CD4-positive, alpha-beta memory T cell (primary cell): ENCODE data around the gene ZBTB46. TPM values are rescaled to one million over a fixed set of nuclear protein-coding genes. Genes with fewer than 3 reads are reported as not detected.

Experiments
- CTCF ChIA-PET: fragments of 350-600 bp; sonication (Branson Sonifier 250); formaldehyde crosslinking; loops from one replicate; lab custom pipeline; 2021; ENCODE audit warnings: inconsistent platforms; ENCODE audit not compliant: partially characterized antibody; lab: Charles Lee
- POLR2A ChIA-PET: fragments of 350-600 bp; sonication (Branson Sonifier 250); formaldehyde crosslinking; loops from one replicate; lab custom pipeline; 2021; ENCODE audit not compliant: partially characterized antibody; lab: Charles Lee
- DNase-seq, 5 donors: peaks; one replicate each; pipeline versions ENCODE4 v3.0.0 to v3.0.0-alpha.2; 2020 to 2022; ENCODE audit warnings: mixed read lengths in 1 of 5
- H3K27ac ChIP-seq: one replicate; pipeline ENCODE4 v1.7.0; 2013; ENCODE audit warnings: low read depth, low read length
- H3K27me3 ChIP-seq: 2 replicates; pipeline ENCODE4 v1.7.0; 2013; ENCODE audit warnings: mild to moderate bottlenecking, low read length, moderate library complexity; ENCODE audit not compliant: insufficient read depth
- H3K36me3 ChIP-seq: 2 replicates; pipeline ENCODE4 v1.7.0; 2013; ENCODE audit warnings: mild to moderate bottlenecking, low read length, moderate library complexity; ENCODE audit not compliant: insufficient read depth
- H3K4me1 ChIP-seq: 2 replicates; pipeline ENCODE4 v1.7.0; 2013; ENCODE audit warnings: mild to moderate bottlenecking, low read length, moderate library complexity; ENCODE audit not compliant: insufficient read depth
- H3K4me3 ChIP-seq, 2 donors: one replicate each; pipeline ENCODE4 v1.7.0; 2013; ENCODE audit warnings: low read length in 2 of 2, mild to moderate bottlenecking in 1 of 2
- H3K9me3 ChIP-seq, 2 donors: one replicate each; pipeline ENCODE4 v1.7.0; 2013; ENCODE audit warnings: low read length in 2 of 2, control low read depth in 1 of 2; ENCODE audit not compliant: control insufficient read depth in 1 of 2
- H3K27ac Mint-ChIP-seq, 7 donors: one replicate each; pipeline ENCODE4 v1.8.0; 2020 to 2021; ENCODE audit warnings: mixed read lengths in 7 of 7, mild to moderate bottlenecking in 6 of 7, inconsistent platforms in 3 of 7, moderate library complexity in 3 of 7
- H3K27me3 Mint-ChIP-seq, 2 donors: one replicate each; pipeline ENCODE4 v1.8.0; 2020 to 2021; ENCODE audit warnings: mixed read lengths in 2 of 2
- H3K36me3 Mint-ChIP-seq, 2 donors: one replicate each; pipeline ENCODE4 v1.8.0; 2020 to 2021; ENCODE audit warnings: mixed read lengths in 2 of 2, inconsistent platforms in 1 of 2, mild to moderate bottlenecking in 1 of 2
- H3K4me1 Mint-ChIP-seq, 4 donors: one replicate each; pipeline ENCODE4 v1.8.0; 2020 to 2021; ENCODE audit warnings: mixed read lengths in 4 of 4, mild to moderate bottlenecking in 1 of 4
- H3K4me3 Mint-ChIP-seq, 8 donors: one replicate each; pipeline ENCODE4 v1.8.0; 2020 to 2021; ENCODE audit warnings: mixed read lengths in 8 of 8, mild to moderate bottlenecking in 7 of 8, moderate library complexity in 6 of 8, inconsistent platforms in 3 of 8
- H3K9me3 Mint-ChIP-seq, 8 donors: one replicate each; pipeline ENCODE4 v1.8.0; 2020 to 2021; ENCODE audit warnings: mixed read lengths in 8 of 8, mild to moderate bottlenecking in 5 of 8, inconsistent platforms in 3 of 8, moderate library complexity in 1 of 8
- intact Hi-C: fragments of 100-400 bp; cut with micrococcal nuclease; formaldehyde crosslinking; loops from one replicate; pipeline ENCODE4 v1.15.1; 2023
- polyA plus RNA-seq, 2 donors: library from polyadenylated mRNA; unstranded; fragments of 300-500 nt; fragmentation: Illumina TruSeq; gene quantifications; one replicate each; pipeline ENCODE4 v1.2.3, GENCODE V29; 2021
- total RNA-seq, 2 experiments: library from RNA; stranded (reverse); gene quantifications; one replicate each; pipeline ENCODE4 v1.2.3, GENCODE V29; 2021

The ZBTB46 gene
- total and polyA plus RNA-seq, 4 experiments from 2014 or later: 0.09 to 0.87 (median 0.28) TPM; not detected in 1

GRCh38 chr20:63858393-63859165 lies 27.5 kb upstream of the ZBTB46 start:
- peaks cover 8 to 37% (median 24%) of the 10 kb centered on the region in 4 donors for H3K4me1 Mint-ChIP-seq
- Histone ChIP-seq H3K4me1 (peaks cover 34% of the 10 kb centered on the region), H3K9me3 (no peaks in the 10 kb centered on the region), H3K27ac (no peak overlapping the region), H3K4me3 (no peak overlapping the region), H3K27me3 (no peaks in the 10 kb centered on the region), H3K36me3 (no peaks in the 10 kb centered on the region)
- no peaks in the 10 kb centered on the region for H3K27me3 Mint-ChIP-seq
- DNase-seq: no peak
- peak overlapping the region in 6 of 8 donors; percentile 13 to 71 (median 50) for H3K4me3 Mint-ChIP-seq
- POLR2A ChIA-PET: interaction anchor here (1.0 kb wide), 1 partner anchor 120 kb away, joined by 3 read pairs; no protein-coding TSS in a partner anchor
- CTCF ChIA-PET: no interaction called here
- H3K27ac Mint-ChIP-seq: peak overlapping the region in 4 of 7 donors; percentile 2 to 78 (median 16)
- intact Hi-C loops: no loop called here
- H3K9me3 Mint-ChIP-seq: no peaks in the 10 kb centered on the region
- peaks cover 6% of the 10 kb centered on the region in 2 donors for H3K36me3 Mint-ChIP-seq

GRCh38 chr20:63857764-63858392 lies 26.8 kb upstream of the ZBTB46 start:
- CTCF ChIA-PET: no interaction called here
- H3K27me3 ChIP-seq: no peaks in the 10 kb centered on the region
- Mint-ChIP-seq H3K27me3 (no peaks in the 10 kb centered on the region), H3K4me1 (peaks cover 7 to 30% (median 19%) of the 10 kb centered on the region in 4 donors), H3K27ac (peak overlapping the region in 2 of 7 donors; percentile 21 to 42), H3K36me3 (peaks cover 0 to 6% of the 10 kb centered on the region in 2 donors), H3K9me3 (no peaks in the 10 kb centered on the region), H3K4me3 (peak overlapping the region in 2 of 8 donors; percentile 25 to 57)
- no peaks in the 10 kb centered on the region for H3K9me3 ChIP-seq
- POLR2A ChIA-PET: interaction anchor here (1.0 kb wide), 1 partner anchor 119 kb away, joined by 3 read pairs; no protein-coding TSS in a partner anchor
- H3K27ac ChIP-seq: no peak overlapping the region
- peaks cover 28% of the 10 kb centered on the region for H3K4me1 ChIP-seq
- no peak overlapping the region for H3K4me3 ChIP-seq
- intact Hi-C loops: no loop called here
- no peak for DNase-seq
- no peaks in the 10 kb centered on the region for H3K36me3 ChIP-seq

- Histone ChIP-seq H3K27ac (no peak overlapping the region), H3K36me3 (no peaks in the 10 kb centered on the region), H3K9me3 (no peaks in the 10 kb centered on the region), H3K27me3 (no peaks in the 10 kb centered on the region), H3K4me3 (no peak overlapping the region), H3K4me1 (peaks cover 28% of the 10 kb centered on the region)
- Mint-ChIP-seq H3K27me3 (peaks cover 5% of the 10 kb centered on the region in 2 donors), H3K4me1 (peaks cover 8 to 30% (median 20%) of the 10 kb centered on the region in 4 donors), H3K36me3 (peaks cover 0 to 6% of the 10 kb centered on the region in 2 donors), H3K27ac (no peak overlapping the region), H3K9me3 (no peaks in the 10 kb centered on the region), H3K4me3 (no peak overlapping the region)
- DNase-seq: no peak
- intact Hi-C loops: no loop called here
- ChIA-PET POLR2A (interaction anchor here (2.4 kb wide), 1 partner anchor 8 kb away, joined by 16 read pairs; the partner anchor contains the start of gene TPD52L2), CTCF (no interaction called here)
Observed at GRCh38 chr20:63856098-63856511, 25.0 kb upstream of the ZBTB46 start.

- no peak for DNase-seq
- no peak overlapping the region for H3K4me3 Mint-ChIP-seq
- peaks cover 0 to 1% of the 10 kb centered on the region in 2 donors for H3K36me3 Mint-ChIP-seq
- H3K27me3 ChIP-seq: no peaks in the 10 kb centered on the region
- no peaks in the 10 kb centered on the region for H3K9me3 ChIP-seq
- H3K4me3 ChIP-seq: no peak overlapping the region
- no peak overlapping the region for H3K27ac ChIP-seq
- no peaks in the 10 kb centered on the region for H3K9me3 Mint-ChIP-seq
- peaks cover 28% of the 10 kb centered on the region for H3K4me1 ChIP-seq
- H3K27me3 Mint-ChIP-seq: peaks cover 11% of the 10 kb centered on the region in 2 donors
- H3K4me1 Mint-ChIP-seq: peaks cover 9 to 30% (median 23%) of the 10 kb centered on the region in 4 donors
- no peaks in the 10 kb centered on the region for H3K36me3 ChIP-seq
- ChIA-PET CTCF (no interaction called here), POLR2A (interaction anchor here (2.4 kb wide), 1 partner anchor 9 kb away, joined by 16 read pairs; the partner anchor contains the start of gene TPD52L2)
- no peak overlapping the region for H3K27ac Mint-ChIP-seq
- intact Hi-C loops: no loop called here
Observed at GRCh38 chr20:63855363-63856097, 24.5 kb upstream of the ZBTB46 start.

GRCh38 chr20:63854766-63855362 lies 23.8 kb upstream of the ZBTB46 start:
- Histone ChIP-seq H3K27ac (no peak overlapping the region), H3K27me3 (no peaks in the 10 kb centered on the region), H3K4me3 (no peak overlapping the region), H3K9me3 (no peaks in the 10 kb centered on the region), H3K36me3 (no peaks in the 10 kb centered on the region), H3K4me1 (peaks cover 28% of the 10 kb centered on the region)
- intact Hi-C loops: no loop called here
- H3K27ac Mint-ChIP-seq: no peak overlapping the region
- peaks cover 12% of the 10 kb centered on the region in 2 donors for H3K27me3 Mint-ChIP-seq
- no peak overlapping the region for H3K4me3 Mint-ChIP-seq
- CTCF ChIA-PET: no interaction called here
- no peaks in the 10 kb centered on the region for H3K9me3 Mint-ChIP-seq
- H3K36me3 Mint-ChIP-seq: no peaks in the 10 kb centered on the region
- H3K4me1 Mint-ChIP-seq: peaks cover 10 to 30% (median 23%) of the 10 kb centered on the region in 4 donors
- no peak for DNase-seq
- POLR2A ChIA-PET: interaction anchor here (2.4 kb wide), 1 partner anchor 10 kb away, joined by 16 read pairs; the partner anchor contains the start of gene TPD52L2

- Histone ChIP-seq H3K27me3 (no peaks in the 10 kb centered on the region), H3K9me3 (no peaks in the 10 kb centered on the region), H3K27ac (no peak overlapping the region), H3K4me3 (no peak overlapping the region), H3K4me1 (peaks cover 27% of the 10 kb centered on the region), H3K36me3 (no peaks in the 10 kb centered on the region)
- Mint-ChIP-seq H3K9me3 (no peaks in the 10 kb centered on the region), H3K27ac (no peak overlapping the region), H3K36me3 (no peaks in the 10 kb centered on the region), H3K4me3 (no peak overlapping the region), H3K27me3 (peaks cover 12 to 13% of the 10 kb centered on the region in 2 donors), H3K4me1 (peaks cover 10 to 28% (median 21%) of the 10 kb centered on the region in 4 donors)
- ChIA-PET CTCF (no interaction called here), POLR2A (interaction anchor here (2.4 kb wide), 1 partner anchor 10 kb away, joined by 16 read pairs; the partner anchor contains the start of gene TPD52L2)
- DNase-seq: no peak
- intact Hi-C loops: no loop called here
Observed at GRCh38 chr20:63854069-63854765, 23.2 kb upstream of the ZBTB46 start.
